WTC11 (cell line): ENCODE measurements around the gene C3orf22. TPM values are rescaled to one million over a fixed set of nuclear protein-coding genes. Genes with fewer than 3 reads are reported as not detected.

Experiments
- ATAC-seq: fragments of 200-7000 bp; cut with Tn5 transposase; 2 replicates; pipeline ENCODE4 v1.10.0; 2021; ENCODE audit warnings: mild to moderate bottlenecking, moderate library complexity
- CTCF ChIA-PET: fragments of 300-600 bp; sonication (Branson Sonifier 250); formaldehyde crosslinking; loops from one replicate; lab custom pipeline; 2021; ENCODE audit warnings: antibody characterized with exemption; lab: Charles Lee
- POLR2A ChIA-PET: fragments of 350-600 bp; sonication (Branson Sonifier 250); formaldehyde crosslinking; loops from one replicate; lab custom pipeline; 2021; ENCODE audit warnings: antibody characterized with exemption; lab: Charles Lee
- DNase-seq: peaks from one replicate; pipeline ENCODE4 v3.0.0; 2021; ENCODE audit warnings: low spot score
- H3K27ac Mint-ChIP-seq: 2 replicates; pipeline ENCODE4 v1.8.0; 2021; ENCODE audit warnings: mixed read lengths
- H3K27me3 Mint-ChIP-seq: 2 replicates; pipeline ENCODE4 v1.8.0; 2021; ENCODE audit warnings: low read depth, mild to moderate bottlenecking, moderate library complexity, mixed read lengths
- H3K36me3 Mint-ChIP-seq: 2 replicates; pipeline ENCODE4 v1.8.0; 2021; ENCODE audit warnings: mixed read lengths
- H3K4me1 Mint-ChIP-seq: 2 replicates; pipeline ENCODE4 v1.8.0; 2022; ENCODE audit warnings: mixed read lengths
- H3K4me3 Mint-ChIP-seq: 2 replicates; pipeline ENCODE4 v1.8.0; 2021; ENCODE audit warnings: mild to moderate bottlenecking, moderate library complexity, mixed read lengths
- H3K9me3 Mint-ChIP-seq: 2 replicates; pipeline ENCODE4 v1.8.0; 2021; ENCODE audit warnings: mixed read lengths
- ATF1 ChIP-seq: sonication (generic); formaldehyde crosslinking; IDR thresholded peaks from 2 replicates; pipeline ENCODE4 v1.8.1; 2023; ENCODE audit warnings: mild to moderate bottlenecking, moderate library complexity, missing genetic modification reagents
- EMX1 ChIP-seq: fragments of 250-450 bp; sonication (Bioruptor Pico); IDR thresholded peaks from 2 replicates; pipeline ENCODE4 v1.8.0; 2021; ENCODE audit warnings: mild to moderate bottlenecking
- ETV6 ChIP-seq: sonication (generic); formaldehyde crosslinking; IDR thresholded peaks from 2 replicates; pipeline ENCODE4 v1.8.1; 2022; ENCODE audit warnings: mild to moderate bottlenecking, missing genetic modification reagents
- IRF2 ChIP-seq: sonication (generic); formaldehyde crosslinking; IDR thresholded peaks from 2 replicates; pipeline ENCODE4 v1.8.0; 2022; ENCODE audit warnings: low read depth, missing genetic modification reagents, borderline replicate concordance
- JUN ChIP-seq: sonication (generic); formaldehyde crosslinking; IDR thresholded peaks from 2 replicates; pipeline ENCODE4 v1.8.0; 2023; ENCODE audit warnings: mild to moderate bottlenecking, missing genetic modification reagents
- NR1H2 ChIP-seq: sonication (generic); formaldehyde crosslinking; IDR thresholded peaks from 2 replicates; pipeline ENCODE4 v1.9.0; 2021; ENCODE audit warnings: mild to moderate bottlenecking, moderate library complexity, missing genetic modification reagents
- SP1 ChIP-seq: sonication (generic); formaldehyde crosslinking; conservative IDR thresholded peaks from 2 replicates; pipeline ENCODE4 v1.8.1; 2022; ENCODE audit warnings: missing genetic modification reagents
- TCF7 ChIP-seq: sonication (generic); formaldehyde crosslinking; IDR thresholded peaks from 2 replicates; pipeline ENCODE4 v1.8.0; 2022; ENCODE audit warnings: mild to moderate bottlenecking, low read depth, missing genetic modification reagents, moderate library complexity
- TEAD1 ChIP-seq: sonication (generic); formaldehyde crosslinking; IDR thresholded peaks from 2 replicates; pipeline ENCODE4 v1.8.0; 2022; ENCODE audit warnings: mild to moderate bottlenecking, missing genetic modification reagents
- TEAD4 ChIP-seq: sonication (generic); formaldehyde crosslinking; IDR thresholded peaks from 2 replicates; pipeline ENCODE4 v1.8.0; 2022; ENCODE audit warnings: mild to moderate bottlenecking, missing genetic modification reagents
- ZBTB21 ChIP-seq: sonication (generic); formaldehyde crosslinking; IDR thresholded peaks from 2 replicates; pipeline ENCODE4 v1.8.1; 2023; ENCODE audit warnings: mild to moderate bottlenecking, missing genetic modification reagents, borderline replicate concordance
- ZNF121 ChIP-seq: sonication (generic); formaldehyde crosslinking; IDR thresholded peaks from 2 replicates; pipeline ENCODE4 v1.8.0; 2023; ENCODE audit warnings: missing genetic modification reagents
- ZNF232 ChIP-seq: sonication (generic); formaldehyde crosslinking; IDR thresholded peaks from 2 replicates; pipeline ENCODE4 v1.8.0; 2022; ENCODE audit warnings: mild to moderate bottlenecking, missing genetic modification reagents
- total RNA-seq: library from RNA; stranded (reverse); gene quantifications from 3 replicates; pipeline ENCODE4 v1.2.3, GENCODE V29; 2021
- TF ChIP-seq, protein P1 (sequence below): sonication (generic); formaldehyde crosslinking; IDR thresholded peaks from 2 replicates; pipeline ENCODE4 v1.8.1; 2022; ENCODE audit warnings: low read depth, missing genetic modification reagents, borderline replicate concordance
- TF ChIP-seq, protein P2 (sequence below): fragments of 250-450 bp; sonication (Bioruptor Pico); IDR thresholded peaks from 2 replicates; pipeline ENCODE4 v1.9.0; 2021; ENCODE audit warnings: mild to moderate bottlenecking
- TF ChIP-seq, protein P3 (sequence below): sonication (generic); formaldehyde crosslinking; conservative IDR thresholded peaks from 2 replicates; pipeline ENCODE4 v1.8.1; 2023; ENCODE audit warnings: mild to moderate bottlenecking, low read depth, missing genetic modification reagents, moderate library complexity
- TF ChIP-seq, protein P4 (sequence below): sonication (generic); formaldehyde crosslinking; IDR thresholded peaks from 2 replicates; pipeline ENCODE4 v1.8.0; 2022; ENCODE audit warnings: mild to moderate bottlenecking, missing genetic modification reagents
- TF ChIP-seq, protein P5 (sequence below): sonication (generic); formaldehyde crosslinking; IDR thresholded peaks from 2 replicates; pipeline ENCODE4 v1.8.0; 2022; ENCODE audit warnings: mild to moderate bottlenecking, missing genetic modification reagents
- TF ChIP-seq, protein P6 (sequence below): fragments of 250-450 bp; sonication (Bioruptor Pico); IDR thresholded peaks from 2 replicates; pipeline ENCODE4 v1.9.0; 2021; ENCODE audit warnings: moderate library complexity, mild to moderate bottlenecking, inconsistent platforms, borderline replicate concordance

C3orf22 gene
- total RNA-seq, 1 experiment from 2014 or later = not detected

DNA sequence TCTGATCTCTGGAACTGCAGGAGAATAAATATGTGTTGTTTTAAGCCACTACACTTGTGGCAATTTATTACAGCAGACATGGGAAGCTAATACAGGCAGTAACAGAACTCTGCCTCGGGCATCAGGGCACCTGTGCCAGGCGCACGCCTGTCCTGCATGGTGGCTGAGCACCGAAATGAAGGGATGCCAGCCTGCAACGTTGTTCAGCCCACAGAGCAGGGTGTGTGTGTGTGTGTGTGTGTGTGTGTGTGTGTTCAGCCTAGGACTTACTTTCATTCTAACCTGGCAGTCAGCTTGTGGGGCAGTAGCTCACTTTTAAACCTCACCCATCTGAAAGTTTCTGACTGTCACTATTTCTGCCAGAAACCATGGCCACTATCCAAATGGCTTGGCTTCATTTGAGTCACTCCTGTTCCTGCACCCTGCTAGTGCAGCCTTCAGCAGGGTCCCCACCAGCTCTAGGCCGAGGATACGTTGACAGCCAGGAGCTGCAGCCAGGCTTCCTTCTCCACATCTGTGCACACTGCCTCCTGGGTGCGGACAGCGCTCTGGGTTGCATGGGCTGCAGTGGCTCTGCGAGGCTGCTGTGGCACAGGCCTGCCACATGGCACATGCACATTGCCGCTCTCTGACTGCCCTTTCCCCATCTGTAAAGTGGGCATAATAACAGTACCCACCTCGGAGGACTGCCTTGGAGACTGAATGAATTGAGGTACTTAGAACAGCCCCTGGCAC, 45.6 kb downstream of the C3orf22 start:
- no peaks in the 10 kb centered on the region for H3K4me1 Mint-ChIP-seq
- no peaks in the 10 kb centered on the region for H3K36me3 Mint-ChIP-seq
- no peaks in the 10 kb centered on the region for H3K27me3 Mint-ChIP-seq
- no peak overlapping the region for H3K4me3 Mint-ChIP-seq
- TF ChIP-seq, protein P1, sequence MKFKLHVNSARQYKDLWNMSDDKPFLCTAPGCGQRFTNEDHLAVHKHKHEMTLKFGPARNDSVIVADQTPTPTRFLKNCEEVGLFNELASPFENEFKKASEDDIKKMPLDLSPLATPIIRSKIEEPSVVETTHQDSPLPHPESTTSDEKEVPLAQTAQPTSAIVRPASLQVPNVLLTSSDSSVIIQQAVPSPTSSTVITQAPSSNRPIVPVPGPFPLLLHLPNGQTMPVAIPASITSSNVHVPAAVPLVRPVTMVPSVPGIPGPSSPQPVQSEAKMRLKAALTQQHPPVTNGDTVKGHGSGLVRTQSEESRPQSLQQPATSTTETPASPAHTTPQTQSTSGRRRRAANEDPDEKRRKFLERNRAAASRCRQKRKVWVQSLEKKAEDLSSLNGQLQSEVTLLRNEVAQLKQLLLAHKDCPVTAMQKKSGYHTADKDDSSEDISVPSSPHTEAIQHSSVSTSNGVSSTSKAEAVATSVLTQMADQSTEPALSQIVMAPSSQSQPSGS (CRISPR knock-in tag) = no peak
- TF ChIP-seq NR1H2 (CRISPR knock-in tag) = no peak
- no peak for TF ChIP-seq EMX1 (CRISPR knock-in tag)
- no peak for TF ChIP-seq ZNF232 (CRISPR knock-in tag)
- TF ChIP-seq TEAD1 (CRISPR knock-in tag) = no peak
- TF ChIP-seq, all 79 proteins: peak for 0
- Mint-ChIP-seq H3K9me3 (no peaks in the 10 kb centered on the region), H3K27ac (no peak overlapping the region)
- ChIA-PET CTCF (interaction anchor here (1.8 kb wide), 1 partner anchor 26 kb away, joined by 7 read pairs; no protein-coding TSS in a partner anchor), POLR2A (no interaction called here)
- ATAC-seq = no peak
- DNase-seq = no peak

DNA sequence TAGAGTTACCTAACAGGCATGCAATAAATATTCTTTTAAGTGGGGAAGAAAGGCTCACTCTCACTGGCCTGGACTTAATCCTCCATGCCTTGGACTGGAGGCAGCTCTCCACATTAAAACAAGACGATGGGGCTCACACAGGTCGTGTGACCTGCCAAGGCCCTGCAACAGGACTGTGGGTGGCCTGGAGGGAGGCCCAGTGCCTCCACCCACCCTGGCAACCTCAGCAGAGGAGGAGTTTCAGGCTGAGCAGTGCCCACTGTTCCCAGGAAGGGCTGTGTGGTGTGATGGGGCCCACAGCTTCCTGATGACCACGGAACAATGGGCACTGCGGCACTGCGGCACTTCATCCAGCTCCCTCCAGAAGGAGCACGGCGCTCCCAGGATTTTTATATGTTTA, 46.7 kb downstream of the C3orf22 start:
- TF ChIP-seq, protein P2, sequence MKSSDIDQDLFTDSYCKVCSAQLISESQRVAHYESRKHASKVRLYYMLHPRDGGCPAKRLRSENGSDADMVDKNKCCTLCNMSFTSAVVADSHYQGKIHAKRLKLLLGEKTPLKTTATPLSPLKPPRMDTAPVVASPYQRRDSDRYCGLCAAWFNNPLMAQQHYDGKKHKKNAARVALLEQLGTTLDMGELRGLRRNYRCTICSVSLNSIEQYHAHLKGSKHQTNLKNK (CRISPR knock-in tag) = no peak
- TF ChIP-seq JUN (CRISPR knock-in tag) (no peak), ATF1 (CRISPR knock-in tag) (no peak), ZNF121 (no peak), IRF2 (CRISPR knock-in tag) (no peak), TEAD4 (no peak)
- TF ChIP-seq, all 79 proteins: peak for 0
- ChIA-PET CTCF (interaction anchor here (0.6 to 1.8 kb wide), 3 partner anchors 11 to 24 kb away, joined by 6 to 8 read pairs (median 7); no protein-coding TSS in a partner anchor), POLR2A (no interaction called here)
- ATAC-seq (no peak), DNase-seq (no peak)
- no peak overlapping the region for H3K4me3 Mint-ChIP-seq
- no peaks in the 10 kb centered on the region for H3K9me3 Mint-ChIP-seq
- no peaks in the 10 kb centered on the region for H3K4me1 Mint-ChIP-seq
- no peaks in the 10 kb centered on the region for H3K27me3 Mint-ChIP-seq
- no peak overlapping the region for H3K27ac Mint-ChIP-seq
- H3K36me3 Mint-ChIP-seq = no peaks in the 10 kb centered on the region

DNA sequence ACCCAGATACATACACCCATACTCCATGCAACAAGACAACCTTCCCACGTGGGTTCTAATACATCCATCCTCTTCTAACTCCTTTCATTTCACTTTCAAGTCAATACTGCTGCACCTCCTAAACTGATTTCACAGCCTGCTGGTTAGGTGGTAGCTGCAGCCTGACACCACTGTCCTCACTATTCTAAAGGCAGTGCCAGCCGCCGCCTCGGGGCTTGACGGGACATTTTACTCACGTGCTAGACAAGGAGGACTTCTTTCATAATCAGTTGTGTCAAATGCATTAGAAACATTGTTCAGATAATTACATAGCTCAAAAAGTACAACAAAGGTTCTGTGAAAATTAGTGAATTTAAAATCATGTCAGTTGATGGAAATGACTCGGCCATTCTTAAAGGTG, 47.4 kb downstream of the C3orf22 start:
- Mint-ChIP-seq H3K36me3 (no peaks in the 10 kb centered on the region), H3K27ac (no peak overlapping the region), H3K9me3 (no peaks in the 10 kb centered on the region), H3K27me3 (no peaks in the 10 kb centered on the region), H3K4me1 (no peaks in the 10 kb centered on the region), H3K4me3 (no peak overlapping the region)
- ATAC-seq = no peak
- TF ChIP-seq, protein P3, sequence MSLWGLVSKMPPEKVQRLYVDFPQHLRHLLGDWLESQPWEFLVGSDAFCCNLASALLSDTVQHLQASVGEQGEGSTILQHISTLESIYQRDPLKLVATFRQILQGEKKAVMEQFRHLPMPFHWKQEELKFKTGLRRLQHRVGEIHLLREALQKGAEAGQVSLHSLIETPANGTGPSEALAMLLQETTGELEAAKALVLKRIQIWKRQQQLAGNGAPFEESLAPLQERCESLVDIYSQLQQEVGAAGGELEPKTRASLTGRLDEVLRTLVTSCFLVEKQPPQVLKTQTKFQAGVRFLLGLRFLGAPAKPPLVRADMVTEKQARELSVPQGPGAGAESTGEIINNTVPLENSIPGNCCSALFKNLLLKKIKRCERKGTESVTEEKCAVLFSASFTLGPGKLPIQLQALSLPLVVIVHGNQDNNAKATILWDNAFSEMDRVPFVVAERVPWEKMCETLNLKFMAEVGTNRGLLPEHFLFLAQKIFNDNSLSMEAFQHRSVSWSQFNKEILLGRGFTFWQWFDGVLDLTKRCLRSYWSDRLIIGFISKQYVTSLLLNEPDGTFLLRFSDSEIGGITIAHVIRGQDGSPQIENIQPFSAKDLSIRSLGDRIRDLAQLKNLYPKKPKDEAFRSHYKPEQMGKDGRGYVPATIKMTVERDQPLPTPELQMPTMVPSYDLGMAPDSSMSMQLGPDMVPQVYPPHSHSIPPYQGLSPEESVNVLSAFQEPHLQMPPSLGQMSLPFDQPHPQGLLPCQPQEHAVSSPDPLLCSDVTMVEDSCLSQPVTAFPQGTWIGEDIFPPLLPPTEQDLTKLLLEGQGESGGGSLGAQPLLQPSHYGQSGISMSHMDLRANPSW (CRISPR knock-in tag) = no peak
- TF ChIP-seq SP1 (no peak), ETV6 (CRISPR knock-in tag) (no peak), ZBTB21 (CRISPR knock-in tag) (no peak), TCF7 (CRISPR knock-in tag) (no peak)
- TF ChIP-seq, protein P4, sequence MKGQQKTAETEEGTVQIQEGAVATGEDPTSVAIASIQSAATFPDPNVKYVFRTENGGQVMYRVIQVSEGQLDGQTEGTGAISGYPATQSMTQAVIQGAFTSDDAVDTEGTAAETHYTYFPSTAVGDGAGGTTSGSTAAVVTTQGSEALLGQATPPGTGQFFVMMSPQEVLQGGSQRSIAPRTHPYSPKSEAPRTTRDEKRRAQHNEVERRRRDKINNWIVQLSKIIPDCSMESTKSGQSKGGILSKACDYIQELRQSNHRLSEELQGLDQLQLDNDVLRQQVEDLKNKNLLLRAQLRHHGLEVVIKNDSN (CRISPR knock-in tag) = no peak
- TF ChIP-seq, protein P5, sequence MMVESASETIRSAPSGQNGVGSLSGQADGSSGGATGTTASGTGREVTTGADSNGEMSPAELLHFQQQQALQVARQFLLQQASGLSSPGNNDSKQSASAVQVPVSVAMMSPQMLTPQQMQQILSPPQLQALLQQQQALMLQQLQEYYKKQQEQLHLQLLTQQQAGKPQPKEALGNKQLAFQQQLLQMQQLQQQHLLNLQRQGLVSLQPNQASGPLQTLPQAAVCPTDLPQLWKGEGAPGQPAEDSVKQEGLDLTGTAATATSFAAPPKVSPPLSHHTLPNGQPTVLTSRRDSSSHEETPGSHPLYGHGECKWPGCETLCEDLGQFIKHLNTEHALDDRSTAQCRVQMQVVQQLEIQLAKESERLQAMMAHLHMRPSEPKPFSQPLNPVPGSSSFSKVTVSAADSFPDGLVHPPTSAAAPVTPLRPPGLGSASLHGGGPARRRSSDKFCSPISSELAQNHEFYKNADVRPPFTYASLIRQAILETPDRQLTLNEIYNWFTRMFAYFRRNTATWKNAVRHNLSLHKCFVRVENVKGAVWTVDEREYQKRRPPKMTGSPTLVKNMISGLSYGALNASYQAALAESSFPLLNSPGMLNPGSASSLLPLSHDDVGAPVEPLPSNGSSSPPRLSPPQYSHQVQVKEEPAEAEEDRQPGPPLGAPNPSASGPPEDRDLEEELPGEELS = no peak
- TF ChIP-seq, protein P6, sequence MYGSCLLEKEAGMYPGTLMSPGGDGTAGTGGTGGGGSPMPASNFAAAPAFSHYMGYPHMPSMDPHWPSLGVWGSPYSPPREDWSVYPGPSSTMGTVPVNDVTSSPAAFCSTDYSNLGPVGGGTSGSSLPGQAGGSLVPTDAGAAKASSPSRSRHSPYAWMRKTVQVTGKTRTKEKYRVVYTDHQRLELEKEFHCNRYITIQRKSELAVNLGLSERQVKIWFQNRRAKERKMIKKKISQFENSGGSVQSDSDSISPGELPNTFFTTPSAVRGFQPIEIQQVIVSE (CRISPR knock-in tag) = no peak
- CTCF ChIA-PET = interaction anchor here (1.2 to 1.4 kb wide), 2 partner anchors 11 to 148 kb away, joined by 4 to 8 read pairs; no protein-coding TSS in a partner anchor
- POLR2A ChIA-PET = no interaction called here
- DNase-seq = no peak
